ENCODE results near the gene KDR. TPM values are rescaled to one million over a fixed set of nuclear protein-coding genes. Genes with fewer than 3 reads are reported as not detected.

Gene KDR
- total and polyA plus RNA-seq, 2 experiments from 2014 or later, result 0.20 TPM; not detected in 1

DNA sequence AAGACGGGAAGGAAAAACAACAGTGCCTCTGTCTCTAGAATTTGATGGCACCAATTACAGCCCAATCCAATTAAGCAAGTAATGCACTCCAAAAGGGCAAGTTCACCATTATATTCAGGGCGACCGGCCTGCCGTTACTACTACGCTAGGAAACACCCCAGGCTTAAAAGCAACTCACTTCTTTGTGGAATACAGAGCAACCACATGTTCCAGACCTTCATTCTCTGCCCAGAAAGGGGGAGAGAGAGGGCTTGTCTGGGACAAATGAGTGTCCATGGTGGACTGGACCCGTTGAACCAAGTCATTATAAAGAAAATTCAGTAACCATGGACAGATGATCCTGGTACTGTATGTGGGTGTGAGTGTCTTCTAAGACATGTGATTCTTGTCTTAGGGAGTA is 1.6 kb downstream of the KDR start:
- DNase-seq, result no peak
- H3K9ac ChIP-seq, result no peak overlapping the region
- H3F3A ChIP-seq (ENCODE audit: insufficient read depth), result no peaks in the 10 kb centered on the region
- H3K4me3 ChIP-seq, result no peak overlapping the region
- no peaks in the 10 kb centered on the region for H4K20me1 ChIP-seq (ENCODE audit: insufficient read depth)
- H3K36me3 ChIP-seq (ENCODE audit: low read depth), result no peaks in the 10 kb centered on the region
- H3K79me2 ChIP-seq (ENCODE audit: insufficient read depth), result no peaks in the 10 kb centered on the region
- peaks cover 13% of the 10 kb centered on the region; the same call in 1 of the 2 replicates for H3K27me3 ChIP-seq (replicated peaks; ENCODE audit: insufficient read depth)
- in situ Hi-C loops (cut with MboI), result no loop called here
- H3K27ac ChIP-seq, result no peak overlapping the region
- H2AFZ ChIP-seq, result no peak overlapping the region
- TF ChIP-seq EZH2 (IDR thresholded peaks at IDR 0.05; ENCODE audit: insufficient read depth, poor library complexity, severe bottlenecking), result no peak
- no peak for TF ChIP-seq EZH2phosphoT487 (IDR thresholded peaks at IDR 0.05; ENCODE audit: insufficient read depth, low read depth)
- H3K4me2 ChIP-seq (ENCODE audit: unreplicated experiment), result no peak overlapping the region
- no peaks in the 10 kb centered on the region for H3K9me2 ChIP-seq (ENCODE audit: insufficient read depth)
- 93% methylated on average over 6 of the region's 6 CpGs for WGBS, 2 experiments (ENCODE audit: low coverage in 1 of 2, low lambda C conversion rate in 2 of 2, missing lambda C conversion rate in 2 of 2)
- no peaks in the 10 kb centered on the region for H3K9me3 ChIP-seq (ENCODE audit: low read depth)
- no peaks in the 10 kb centered on the region for H3K4me1 ChIP-seq (ENCODE audit: insufficient read depth)

DNA sequence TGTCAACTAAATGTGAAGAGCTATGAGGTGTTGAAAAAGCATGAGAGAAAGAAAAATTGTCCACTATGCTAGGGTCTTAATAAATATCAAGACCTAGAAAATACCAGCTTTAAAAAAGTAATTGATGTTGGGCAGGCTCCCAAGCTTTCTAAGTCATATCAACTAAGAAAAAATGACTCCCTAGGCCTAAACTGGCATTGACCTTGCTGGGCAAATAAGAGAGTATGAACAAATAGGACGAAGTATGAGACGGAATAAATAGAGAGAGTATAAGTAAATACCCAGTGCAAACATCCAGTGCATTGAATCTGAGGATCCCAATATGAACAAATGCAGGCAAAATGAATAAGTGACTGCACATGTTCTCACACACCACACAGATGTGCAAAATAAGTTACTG is 3.2 kb downstream of the KDR start:
- H3K9ac ChIP-seq, result no peak overlapping the region
- peaks cover 13% of the 10 kb centered on the region; the same call in 1 of the 2 replicates for H3K27me3 ChIP-seq (replicated peaks; ENCODE audit: insufficient read depth)

DNA sequence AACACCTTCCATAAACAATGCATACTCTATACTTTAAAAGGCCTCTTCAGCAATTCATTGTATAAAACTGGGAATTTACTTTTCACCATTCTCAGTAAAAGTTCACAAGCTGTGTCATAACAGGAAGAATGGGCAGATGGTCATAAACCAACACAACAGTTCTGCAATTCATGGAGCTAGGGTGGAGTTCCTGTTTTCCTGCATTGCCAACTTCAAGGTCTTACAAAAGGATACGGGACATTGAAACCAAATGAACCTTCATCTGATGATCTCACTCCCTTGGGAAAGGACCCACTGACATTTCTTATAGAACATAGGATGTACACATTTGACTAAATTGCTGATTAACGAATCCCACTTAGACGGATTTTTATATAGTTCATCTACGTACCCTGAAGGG is 4.1 kb downstream of the KDR start:
- WGBS, 2 experiments (ENCODE audit: low coverage in 1 of 2, low lambda C conversion rate in 2 of 2, missing lambda C conversion rate in 2 of 2), result 70 to 75% methylated on average over 4 of the region's 4 CpGs
- Histone ChIP-seq H3K27me3 (replicated peaks; ENCODE audit: insufficient read depth) (peaks cover 13% of the 10 kb centered on the region; the same call in 1 of the 2 replicates), H4K20me1 (ENCODE audit: insufficient read depth) (no peaks in the 10 kb centered on the region), H3K27ac (no peak overlapping the region), H3K4me2 (ENCODE audit: unreplicated experiment) (no peak overlapping the region), H3K36me3 (ENCODE audit: low read depth) (no peaks in the 10 kb centered on the region), H3F3A (ENCODE audit: insufficient read depth) (no peaks in the 10 kb centered on the region), H3K4me3 (no peak overlapping the region), H3K9me3 (ENCODE audit: low read depth) (no peaks in the 10 kb centered on the region), H3K4me1 (ENCODE audit: insufficient read depth) (0 out of 2 replicates have a peak, but pooled peaks cover under 1% of the 10 kb centered on the region), H3K9me2 (ENCODE audit: insufficient read depth) (no peaks in the 10 kb centered on the region), H3K9ac (no peak overlapping the region), H2AFZ (no peak overlapping the region), H3K79me2 (ENCODE audit: insufficient read depth) (no peaks in the 10 kb centered on the region)
- in situ Hi-C loops (cut with MboI), result no loop called here
- no peak for DNase-seq
- no peak for TF ChIP-seq EZH2 (IDR thresholded peaks at IDR 0.05; ENCODE audit: insufficient read depth, poor library complexity, severe bottlenecking)
- TF ChIP-seq EZH2phosphoT487 (IDR thresholded peaks at IDR 0.05; ENCODE audit: insufficient read depth, low read depth), result no peak

More for the DNA sequence above, 3.2 kb downstream of the KDR start:
- Histone ChIP-seq H3K4me3 (no peak overlapping the region), H3K79me2 (ENCODE audit: insufficient read depth) (no peaks in the 10 kb centered on the region), H3K27ac (no peak overlapping the region), H2AFZ (no peak overlapping the region), H4K20me1 (ENCODE audit: insufficient read depth) (no peaks in the 10 kb centered on the region), H3K36me3 (ENCODE audit: low read depth) (no peaks in the 10 kb centered on the region), H3K9me2 (ENCODE audit: insufficient read depth) (no peaks in the 10 kb centered on the region), H3F3A (ENCODE audit: insufficient read depth) (no peaks in the 10 kb centered on the region), H3K4me1 (ENCODE audit: insufficient read depth) (no peaks in the 10 kb centered on the region), H3K4me2 (ENCODE audit: unreplicated experiment) (no peak overlapping the region), H3K9me3 (ENCODE audit: low read depth) (no peaks in the 10 kb centered on the region)
- 95 to 98% methylated on average over 2 of the region's 2 CpGs for WGBS, 2 experiments (ENCODE audit: low coverage in 1 of 2, low lambda C conversion rate in 2 of 2, missing lambda C conversion rate in 2 of 2)
- TF ChIP-seq EZH2phosphoT487 (IDR thresholded peaks at IDR 0.05; ENCODE audit: insufficient read depth, low read depth) (no peak), EZH2 (IDR thresholded peaks at IDR 0.05; ENCODE audit: insufficient read depth, poor library complexity, severe bottlenecking) (no peak)
- in situ Hi-C loops (cut with MboI), result no loop called here
- no peak for DNase-seq

DNA sequence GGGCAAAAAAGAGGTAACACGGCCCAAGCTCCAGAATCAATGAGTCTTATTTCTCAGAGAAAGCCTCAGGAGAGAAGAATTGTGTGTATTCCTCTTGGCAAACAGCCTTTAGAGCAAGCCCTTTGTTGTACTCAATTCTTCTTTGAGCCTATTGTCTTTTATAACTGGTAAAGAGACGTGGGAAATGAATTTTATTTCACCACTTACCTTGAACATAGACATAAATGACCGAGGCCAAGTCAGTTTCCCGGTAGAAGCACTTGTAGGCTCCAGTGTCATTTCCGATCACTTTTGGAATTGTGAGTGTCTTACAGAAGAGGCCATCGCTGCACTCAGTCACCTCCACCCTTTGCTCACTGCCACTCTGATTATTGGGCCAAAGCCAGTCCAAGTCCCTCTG is 7.0 kb downstream of the KDR start:
- Histone ChIP-seq H3K4me3 (no peak overlapping the region), H3K36me3 (ENCODE audit: low read depth) (no peaks in the 10 kb centered on the region), H2AFZ (no peak overlapping the region), H3K27me3 (replicated peaks; ENCODE audit: insufficient read depth) (no peaks in the 10 kb centered on the region), H3K4me1 (ENCODE audit: insufficient read depth) (0 out of 2 replicates have a peak, but pooled peaks cover 5% of the 10 kb centered on the region), H3K4me2 (ENCODE audit: unreplicated experiment) (no peak overlapping the region), H3K9me3 (ENCODE audit: low read depth) (no peaks in the 10 kb centered on the region), H4K20me1 (ENCODE audit: insufficient read depth) (no peaks in the 10 kb centered on the region), H3K79me2 (ENCODE audit: insufficient read depth) (no peaks in the 10 kb centered on the region), H3K27ac (no peak overlapping the region), H3K9me2 (ENCODE audit: insufficient read depth) (no peaks in the 10 kb centered on the region), H3K9ac (no peak overlapping the region), H3F3A (ENCODE audit: insufficient read depth) (no peaks in the 10 kb centered on the region)
- no peak for TF ChIP-seq EZH2phosphoT487 (IDR thresholded peaks at IDR 0.05; ENCODE audit: insufficient read depth, low read depth)
- TF ChIP-seq EZH2 (IDR thresholded peaks at IDR 0.05; ENCODE audit: insufficient read depth, poor library complexity, severe bottlenecking), result no peak
- DNase-seq, result no peak
- WGBS, 2 experiments (ENCODE audit: low coverage in 1 of 2, low lambda C conversion rate in 2 of 2, missing lambda C conversion rate in 2 of 2), result 80 to 87% methylated on average over 6 of the region's 6 CpGs
- in situ Hi-C loops (cut with MboI), result no loop called here

DNA sequence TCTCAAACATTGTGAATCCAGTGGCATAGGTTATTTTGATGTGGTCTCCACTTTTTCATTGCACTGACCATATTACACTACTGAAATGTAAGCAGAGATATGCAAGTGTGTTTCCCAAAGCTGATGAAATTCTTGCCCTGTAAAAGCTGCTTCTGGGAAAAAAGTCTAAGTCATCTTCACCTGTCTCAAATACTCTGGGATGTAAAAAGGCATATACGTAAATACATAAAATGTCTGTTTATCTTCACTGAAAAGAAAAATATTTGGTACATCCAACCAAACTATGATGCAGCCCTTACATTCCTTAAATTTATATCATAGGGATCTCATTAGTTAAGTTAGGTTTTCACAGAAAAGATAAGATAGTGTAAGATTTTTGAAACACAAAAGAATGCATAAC is 7.9 kb downstream of the KDR start:
- H3K36me3 ChIP-seq (ENCODE audit: low read depth), result no peaks in the 10 kb centered on the region
- no peak overlapping the region for H3K9ac ChIP-seq
- no peaks in the 10 kb centered on the region for H3K79me2 ChIP-seq (ENCODE audit: insufficient read depth)
- in situ Hi-C loops (cut with MboI), result no loop called here
- H3K27ac ChIP-seq, result no peak overlapping the region
- no peaks in the 10 kb centered on the region for H3K9me3 ChIP-seq (ENCODE audit: low read depth)
- no peaks in the 10 kb centered on the region for H3K9me2 ChIP-seq (ENCODE audit: insufficient read depth)
- H3K4me2 ChIP-seq (ENCODE audit: unreplicated experiment), result no peak overlapping the region
- no peak overlapping the region for H2AFZ ChIP-seq
- H3F3A ChIP-seq (ENCODE audit: insufficient read depth), result no peaks in the 10 kb centered on the region
- WGBS, 2 experiments (ENCODE audit: low coverage in 1 of 2, low lambda C conversion rate in 2 of 2, missing lambda C conversion rate in 2 of 2), result 89 to 100% methylated on average over 1 of the region's 1 CpG
- H3K4me3 ChIP-seq, result no peak overlapping the region
- no peaks in the 10 kb centered on the region for H4K20me1 ChIP-seq (ENCODE audit: insufficient read depth)
- DNase-seq, result no peak
- no peak for TF ChIP-seq EZH2 (IDR thresholded peaks at IDR 0.05; ENCODE audit: insufficient read depth, poor library complexity, severe bottlenecking)
- TF ChIP-seq EZH2phosphoT487 (IDR thresholded peaks at IDR 0.05; ENCODE audit: insufficient read depth, low read depth), result no peak
- 0 out of 2 replicates have a peak, but pooled peaks cover 5% of the 10 kb centered on the region for H3K4me1 ChIP-seq (ENCODE audit: insufficient read depth)
- H3K27me3 ChIP-seq (replicated peaks; ENCODE audit: insufficient read depth), result no peaks in the 10 kb centered on the region
